Mesendoderm (in vitro differentiated cells): Measurements from ENCODE around the gene GALNT1.

Source experiments
- DNase-seq: peaks from one replicate; pipeline ENCODE4 v3.0.0; 2013
- H2AK5ac ChIP-seq: 2 replicates; pipeline ENCODE4 v1.6.1; 2013; ENCODE audit warnings: low read length, inconsistent platforms
- H2BK120ac ChIP-seq: 2 replicates; pipeline ENCODE4 v1.6.1; 2013; ENCODE audit warnings: low read depth, mild to moderate bottlenecking, low read length, moderate library complexity, mixed read lengths
- H2BK15ac ChIP-seq: replicated peaks from 2 replicates; pipeline ENCODE4 v1.6.1; 2013; ENCODE audit warnings: low read depth, mild to moderate bottlenecking, moderate library complexity
- H2BK5ac ChIP-seq: 2 replicates; pipeline ENCODE4 v1.6.1; 2013; ENCODE audit warnings: low read length, inconsistent platforms
- H3K18ac ChIP-seq: 2 replicates; pipeline ENCODE4 v1.6.1; 2013; ENCODE audit warnings: mild to moderate bottlenecking, low read length, mixed read lengths
- H3K23ac ChIP-seq: one replicate; pipeline ENCODE4 v1.6.1; 2013; ENCODE audit warnings: low read length
- H3K27ac ChIP-seq: 2 replicates; pipeline ENCODE4 v1.5.1; 2013; ENCODE audit warnings: low read depth, mild to moderate bottlenecking, inconsistent platforms, low read length, moderate library complexity
- H3K27me3 ChIP-seq: 2 replicates; pipeline ENCODE4 v1.6.1; 2013; ENCODE audit warnings: low read length, control low read depth, mild to moderate bottlenecking, inconsistent platforms; ENCODE audit not compliant: insufficient read depth, poor library complexity
- H3K36me3 ChIP-seq: 2 replicates; pipeline ENCODE4 v1.6.1; 2013; ENCODE audit warnings: low read length, inconsistent platforms; ENCODE audit not compliant: control insufficient read depth, insufficient read depth
- H3K4ac ChIP-seq: one replicate; pipeline ENCODE4 v1.6.1; 2013; ENCODE audit warnings: low read depth, mild to moderate bottlenecking, low read length, moderate library complexity
- H3K4me1 ChIP-seq: 2 replicates; pipeline ENCODE4 v1.6.1; 2013; ENCODE audit warnings: low read depth, low read length, inconsistent platforms; ENCODE audit not compliant: control insufficient read depth
- H3K4me2 ChIP-seq: 2 replicates; pipeline ENCODE4 v1.6.1; 2013; ENCODE audit warnings: low read length
- H3K4me3 ChIP-seq: 2 replicates; pipeline ENCODE4 v1.5.1; 2013; ENCODE audit warnings: mild to moderate bottlenecking, low read length
- H3K56ac ChIP-seq: one replicate; pipeline ENCODE4 v1.6.1; 2013; ENCODE audit warnings: low read length
- H3K79me1 ChIP-seq: 2 replicates; pipeline ENCODE4 v1.6.1; 2013; ENCODE audit warnings: low read length, inconsistent platforms
- H3K79me2 ChIP-seq: 2 replicates; pipeline ENCODE4 v1.6.1; 2013; ENCODE audit warnings: mild to moderate bottlenecking, low read length; ENCODE audit not compliant: control insufficient read depth, insufficient read depth
- H3K9ac ChIP-seq: 2 replicates; pipeline ENCODE4 v1.6.1; 2013; ENCODE audit warnings: low read length, inconsistent platforms
- H4K5ac ChIP-seq: one replicate; pipeline ENCODE4 v1.6.1; 2013; ENCODE audit warnings: low read length
- H4K8ac ChIP-seq: one replicate; pipeline ENCODE4 v1.6.1; 2013; ENCODE audit warnings: low read depth, mild to moderate bottlenecking, control low read depth, low read length, moderate library complexity
- WGBS: extraction: QIAGEN DNeasy Blood & Tissue Kit; methylation state at CpG from one replicate; pipeline ENCODE4 v1.1.7; 2013; ENCODE audit warnings: low lambda C conversion rate, missing lambda C conversion rate; ENCODE audit not compliant: insufficient coverage; ENCODE audit errors: extremely low coverage; 5-methylcytosine and 5-hydroxymethylcytosine counted together

Gene GALNT1

DNA sequence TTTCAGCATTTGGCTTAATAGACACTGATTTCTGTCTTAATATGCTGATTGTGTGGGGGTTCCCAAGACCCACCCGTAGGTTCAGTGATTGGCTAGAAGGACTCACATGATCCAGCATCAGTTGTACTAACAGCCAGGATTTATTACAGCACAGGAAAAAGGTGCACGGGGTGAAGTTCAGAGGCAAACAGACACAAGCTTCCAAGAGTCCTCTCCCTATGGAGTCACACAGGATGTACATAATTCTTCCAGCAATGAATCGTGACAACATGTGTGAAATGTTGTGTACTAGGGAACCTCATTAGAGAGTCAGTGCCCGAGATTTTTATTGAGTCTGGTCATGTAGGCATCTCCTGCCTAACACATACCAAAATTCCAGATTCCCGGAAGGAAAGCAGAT lies 52.8 kb downstream of the GALNT1 start:
- DNase-seq, result no peak
- H3K36me3 ChIP-seq, result no peaks in the 10 kb centered on the region
- no peak overlapping the region for H4K5ac ChIP-seq
- H3K27me3 ChIP-seq, result no peaks in the 10 kb centered on the region
- no peak overlapping the region for H3K27ac ChIP-seq
- no peak overlapping the region for H3K4me2 ChIP-seq
- no peak overlapping the region for H3K4me3 ChIP-seq
- H3K79me1 ChIP-seq, result peaks cover 2% of the 10 kb centered on the region
- no peak overlapping the region for H2AK5ac ChIP-seq
- H3K4ac ChIP-seq, result no peak overlapping the region
- H3K79me2 ChIP-seq, result no peaks in the 10 kb centered on the region
- no peak overlapping the region for H2BK5ac ChIP-seq
- no peak overlapping the region for H3K18ac ChIP-seq
- H3K4me1 ChIP-seq, result peaks cover 2% of the 10 kb centered on the region
- H3K23ac ChIP-seq, result no peak overlapping the region
- H3K56ac ChIP-seq, result no peak overlapping the region
- no peak overlapping the region for H2BK15ac ChIP-seq
- WGBS, result no CpG with 5 or more reads among the region's 5 CpGs
- H2BK120ac ChIP-seq, result no peak overlapping the region
- H4K8ac ChIP-seq, result no peak overlapping the region
- no peak overlapping the region for H3K9ac ChIP-seq

DNA sequence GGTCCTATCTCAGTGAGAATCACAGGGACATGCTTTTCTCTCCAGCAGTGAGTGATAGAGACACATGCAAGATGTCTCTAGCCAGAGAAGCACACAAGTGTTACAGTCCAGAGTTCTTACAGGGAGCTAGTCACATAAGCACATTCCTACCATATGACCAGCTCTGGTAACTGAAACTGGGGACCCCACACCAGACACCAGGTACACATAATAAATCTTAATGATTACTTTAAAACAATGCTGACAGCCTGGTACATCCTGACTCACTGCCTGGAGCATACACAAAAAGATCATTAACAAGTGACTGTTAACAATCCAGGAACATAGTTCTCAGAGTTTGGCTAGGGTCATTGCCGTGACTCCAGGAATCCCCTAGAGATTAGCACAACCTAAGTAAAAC lies 53.6 kb downstream of the GALNT1 start:
- Histone ChIP-seq H3K4me2 (no peak overlapping the region), H4K8ac (no peak overlapping the region), H3K56ac (no peak overlapping the region), H2AK5ac (no peak overlapping the region), H3K4ac (no peak overlapping the region), H2BK5ac (no peak overlapping the region), H2BK120ac (no peak overlapping the region), H3K27me3 (no peaks in the 10 kb centered on the region), H3K4me3 (no peak overlapping the region), H3K79me1 (peaks cover 2% of the 10 kb centered on the region), H3K23ac (no peak overlapping the region), H3K4me1 (peaks cover 2% of the 10 kb centered on the region), H3K36me3 (no peaks in the 10 kb centered on the region), H3K9ac (no peak overlapping the region), H3K18ac (no peak overlapping the region), H2BK15ac (no peak overlapping the region), H3K27ac (no peak overlapping the region), H4K5ac (no peak overlapping the region), H3K79me2 (no peaks in the 10 kb centered on the region)
- DNase-seq, result no peak
- WGBS, result no CpG with 5 or more reads among the region's 1 CpG

DNA sequence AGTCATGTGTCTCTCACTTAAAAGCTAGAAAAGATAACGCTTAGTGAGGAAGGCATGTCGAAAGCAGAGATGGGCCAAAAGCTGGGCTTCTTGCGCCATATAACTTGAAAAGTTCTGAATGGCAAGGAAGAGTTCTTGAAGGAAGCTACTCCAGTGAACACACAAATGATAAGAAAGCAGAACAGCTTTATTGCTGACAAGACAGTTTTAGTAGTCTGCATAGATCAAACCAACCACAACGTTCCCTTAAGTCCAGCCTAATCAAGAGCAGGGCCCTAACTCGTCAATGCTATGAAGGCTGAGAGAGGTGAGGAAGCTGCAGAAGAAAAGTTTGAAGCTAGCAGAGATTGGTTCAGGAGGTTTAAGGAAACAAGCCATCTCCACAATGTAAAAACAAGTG lies 55.7 kb downstream of the GALNT1 start:
- no peak overlapping the region for H3K9ac ChIP-seq

DNA sequence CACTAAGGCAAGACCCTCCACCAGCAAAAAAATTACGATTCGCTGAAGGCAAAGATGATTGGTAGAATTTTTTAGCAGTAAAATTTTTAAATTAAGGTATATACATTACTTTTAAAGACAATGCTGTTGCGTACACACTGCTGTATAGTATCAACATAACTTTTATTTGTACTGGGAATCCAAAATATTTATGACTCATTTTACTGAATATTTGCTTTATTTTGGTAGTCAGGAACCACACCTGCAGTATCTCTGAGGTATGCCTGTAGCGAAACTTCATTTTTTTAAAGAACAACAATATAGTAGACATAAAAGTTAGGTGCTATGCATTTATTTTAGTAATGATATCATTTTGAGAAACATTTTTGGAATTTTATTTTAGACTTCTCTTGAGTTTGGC lies 57.8 kb downstream of the GALNT1 start:
- Histone ChIP-seq H3K79me2 (no peaks in the 10 kb centered on the region), H3K27ac (no peak overlapping the region), H3K18ac (no peak overlapping the region), H3K4me2 (no peak overlapping the region), H3K56ac (no peak overlapping the region), H3K9ac (no peak overlapping the region), H3K4me3 (no peak overlapping the region), H2BK5ac (no peak overlapping the region), H4K8ac (no peak overlapping the region), H3K79me1 (peaks cover 2% of the 10 kb centered on the region), H3K27me3 (no peaks in the 10 kb centered on the region), H3K4me1 (peaks cover 2% of the 10 kb centered on the region), H2BK15ac (no peak overlapping the region), H3K4ac (no peak overlapping the region), H2BK120ac (no peak overlapping the region), H2AK5ac (no peak overlapping the region), H4K5ac (no peak overlapping the region), H3K36me3 (no peaks in the 10 kb centered on the region), H3K23ac (no peak overlapping the region)
- DNase-seq, result no peak
- no CpG with 5 or more reads among the region's 4 CpGs for WGBS

More for the DNA sequence above, 55.7 kb downstream of the GALNT1 start:
- Histone ChIP-seq H3K27me3 (no peaks in the 10 kb centered on the region), H3K4me1 (peaks cover 2% of the 10 kb centered on the region), H2BK5ac (no peak overlapping the region), H3K23ac (no peak overlapping the region), H2BK15ac (no peak overlapping the region), H3K4me2 (no peak overlapping the region), H3K4me3 (no peak overlapping the region), H2AK5ac (no peak overlapping the region), H3K56ac (no peak overlapping the region), H3K18ac (no peak overlapping the region), H2BK120ac (no peak overlapping the region), H3K79me2 (no peaks in the 10 kb centered on the region), H3K27ac (no peak overlapping the region), H4K5ac (no peak overlapping the region), H3K79me1 (peaks cover 2% of the 10 kb centered on the region), H3K4ac (no peak overlapping the region), H4K8ac (no peak overlapping the region), H3K36me3 (no peaks in the 10 kb centered on the region)
- DNase-seq, result no peak
- WGBS, result no CpG with 5 or more reads among the region's 5 CpGs

DNA sequence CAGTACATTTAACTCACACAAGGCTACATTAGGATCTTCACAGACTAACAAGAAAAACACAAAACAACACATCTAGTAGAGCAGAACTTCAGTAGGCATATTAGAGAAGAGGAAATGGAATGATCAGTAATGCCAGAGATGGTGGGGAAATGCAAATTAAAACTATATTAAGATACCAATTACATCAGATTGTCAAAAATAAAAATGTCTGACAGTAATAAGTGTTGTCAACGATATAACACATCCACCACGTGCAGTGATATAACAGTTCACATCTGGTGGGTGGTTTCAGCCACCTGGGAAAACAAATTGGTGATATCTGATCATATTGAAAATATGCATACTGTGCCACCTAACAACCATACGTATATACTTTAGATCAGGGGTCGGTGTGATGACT lies 59.9 kb downstream of the GALNT1 start:
- 100% methylated on average over 1 of the region's 4 CpGs for WGBS
- H3K4me1 ChIP-seq, result no peaks in the 10 kb centered on the region
- H2BK120ac ChIP-seq, result no peak overlapping the region

DNA sequence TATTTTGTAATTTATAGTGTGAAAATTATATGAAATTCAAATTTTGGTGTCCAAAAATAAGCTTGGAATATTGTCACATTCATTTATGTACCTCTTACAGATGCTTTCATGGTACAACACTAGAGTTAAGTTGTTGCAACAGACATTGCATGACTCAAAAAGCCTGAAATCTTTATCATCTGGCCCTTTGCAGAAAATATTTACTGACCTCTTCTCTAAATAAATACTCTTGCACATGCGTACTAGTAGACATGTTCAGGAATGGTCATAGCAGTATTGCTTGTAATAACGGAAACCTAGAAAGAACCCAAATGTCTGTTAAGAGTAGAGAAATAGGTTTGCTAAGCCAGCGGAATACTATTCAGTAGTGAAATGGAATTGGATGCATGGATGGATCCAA lies 60.4 kb downstream of the GALNT1 start:
- H3K4me2 ChIP-seq, result no peak overlapping the region
- H3K56ac ChIP-seq, result no peak overlapping the region
- no peak overlapping the region for H3K4ac ChIP-seq
- no peak for DNase-seq
- no peak overlapping the region for H2BK5ac ChIP-seq
- H3K4me1 ChIP-seq, result no peaks in the 10 kb centered on the region
- no CpG with 5 or more reads among the region's 3 CpGs for WGBS
- H2BK15ac ChIP-seq, result no peak overlapping the region
- no peak overlapping the region for H2AK5ac ChIP-seq
- H4K8ac ChIP-seq, result no peak overlapping the region
- H4K5ac ChIP-seq, result no peak overlapping the region
- no peak overlapping the region for H3K9ac ChIP-seq
- no peaks in the 10 kb centered on the region for H3K79me2 ChIP-seq
- no peaks in the 10 kb centered on the region for H3K36me3 ChIP-seq
- H3K4me3 ChIP-seq, result no peak overlapping the region
- no peak overlapping the region for H3K27ac ChIP-seq
- no peaks in the 10 kb centered on the region for H3K27me3 ChIP-seq
- H3K79me1 ChIP-seq, result peaks cover 5% of the 10 kb centered on the region
- H2BK120ac ChIP-seq, result no peak overlapping the region
- H3K23ac ChIP-seq, result no peak overlapping the region
- no peak overlapping the region for H3K18ac ChIP-seq

More for the DNA sequence above, 59.9 kb downstream of the GALNT1 start:
- no peak for DNase-seq
- no peaks in the 10 kb centered on the region for H3K79me2 ChIP-seq
- no peak overlapping the region for H2AK5ac ChIP-seq
- H3K18ac ChIP-seq, result no peak overlapping the region
- no peak overlapping the region for H3K4ac ChIP-seq
- no peak overlapping the region for H3K4me2 ChIP-seq
- no peaks in the 10 kb centered on the region for H3K27me3 ChIP-seq
- no peak overlapping the region for H3K56ac ChIP-seq
- H3K9ac ChIP-seq, result no peak overlapping the region
- peaks cover 1% of the 10 kb centered on the region for H3K79me1 ChIP-seq
- no peak overlapping the region for H2BK15ac ChIP-seq
- no peak overlapping the region for H3K27ac ChIP-seq
- no peak overlapping the region for H4K8ac ChIP-seq
- H3K36me3 ChIP-seq, result no peaks in the 10 kb centered on the region
- no peak overlapping the region for H4K5ac ChIP-seq
- no peak overlapping the region for H3K4me3 ChIP-seq
- H3K23ac ChIP-seq, result no peak overlapping the region
- H2BK5ac ChIP-seq, result no peak overlapping the region
